MG63 (cell line): ENCODE data around the gene DRAM2. TPM values are rescaled to one million over a fixed set of nuclear protein-coding genes. Genes with fewer than 3 reads are reported as not detected.
"Not testable (repeated sequence)": the region's sequence is repeated elsewhere in the genome, so short reads cannot be mapped to it uniquely, and the experiment has no call there.

Experiments
- DNase-seq: peaks from one replicate; pipeline ENCODE4 v3.0.0-alpha.2; 2020
- H3K27me3 ChIP-seq: fragments of 250-450 bp; sonication (Bioruptor Pico); 2 replicates; pipeline ENCODE4 v1.5.1; 2020; ENCODE audit warnings: mild to moderate bottlenecking, moderate library complexity
- H3K36me3 ChIP-seq: fragments of 250-450 bp; sonication (Bioruptor Pico); 2 replicates; pipeline ENCODE4 v1.5.1; 2020; ENCODE audit warnings: mild to moderate bottlenecking, moderate library complexity
- H3K4me3 ChIP-seq: fragments of 250-450 bp; sonication (Bioruptor Pico); 2 replicates; pipeline ENCODE4 v1.5.1; 2020; ENCODE audit warnings: mild to moderate bottlenecking, moderate library complexity
- H3K9me3 ChIP-seq: fragments of 250-450 bp; sonication (Bioruptor Pico); 2 replicates; pipeline ENCODE4 v1.5.1; 2020; ENCODE audit warnings: mild to moderate bottlenecking, moderate library complexity
- total RNA-seq: library from RNA; depleted of rRNA; stranded (reverse); fragments of >200 nt; shearing (Covaris generic); gene quantifications from 2 replicates; pipeline ENCODE4 v1.2.3, GENCODE V29; 2014; ENCODE audit warnings: low replicate concordance; rRNA removed

Gene DRAM2
- total RNA-seq, 1 experiment from 2014 or later, result 56.9 TPM

DNA sequence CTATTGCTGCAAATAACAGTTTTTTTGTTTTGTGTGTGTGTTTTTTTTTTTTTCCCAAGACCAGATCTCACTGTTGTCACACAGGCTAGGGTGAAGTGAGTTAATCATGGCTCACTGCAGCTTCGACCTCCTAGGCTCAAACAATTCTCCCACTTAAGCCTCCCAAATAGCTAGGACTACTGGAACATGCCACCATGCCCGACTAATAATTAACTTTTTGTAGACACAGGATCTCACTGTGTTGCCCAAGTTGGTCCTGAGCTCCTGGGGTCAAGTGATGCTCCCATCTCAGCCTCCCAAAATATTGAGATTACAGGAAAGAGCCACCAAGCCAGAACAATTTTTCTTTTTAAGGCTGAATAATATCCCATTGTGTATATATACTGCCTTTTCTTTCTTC lies 34.9 kb downstream of the DRAM2 start:
- Histone ChIP-seq H3K36me3 (no peaks in the 10 kb centered on the region), H3K4me3 (no peak overlapping the region)

DNA sequence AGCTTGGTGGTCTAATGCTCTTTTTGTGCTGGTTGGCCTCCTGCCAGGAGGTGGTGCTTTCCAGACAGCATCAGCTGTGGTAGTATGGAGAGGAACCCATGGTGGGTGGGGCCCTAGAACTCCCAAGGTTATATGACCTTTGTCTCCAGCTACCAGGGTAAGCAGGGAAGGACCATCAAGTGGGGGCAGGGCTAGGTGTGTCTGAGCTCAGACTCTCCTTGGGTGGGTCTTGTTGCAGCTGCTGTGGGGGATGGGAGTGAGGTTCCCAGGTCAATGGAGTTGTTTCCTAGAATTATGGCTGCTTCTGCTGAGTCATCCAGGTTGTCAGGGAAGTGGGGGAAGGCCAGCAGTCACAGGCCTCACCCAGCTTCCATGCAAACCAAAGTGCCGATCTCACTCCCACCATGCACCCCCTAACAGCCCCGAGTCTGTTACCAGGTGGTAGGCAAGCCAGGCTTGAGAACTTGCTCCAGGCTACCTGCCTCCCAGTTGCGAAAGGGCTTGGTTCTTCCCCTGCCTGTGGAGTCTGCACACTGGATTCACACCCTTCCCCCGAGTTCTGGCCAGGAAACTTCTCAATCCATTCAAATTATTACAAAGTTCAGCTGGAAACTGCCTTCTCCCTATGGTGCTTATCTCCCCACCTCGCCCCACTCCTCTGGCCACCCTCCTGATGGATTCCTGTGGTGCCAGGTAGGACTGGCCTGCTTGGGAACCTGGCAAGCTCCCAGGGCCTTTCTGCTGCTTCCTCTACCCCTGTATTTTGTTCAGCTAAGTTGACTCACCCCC lies 37.8 kb downstream of the DRAM2 start:
- no peak for DNase-seq
- peaks cover 13% of the 10 kb centered on the region for H3K9me3 ChIP-seq

More for the DNA sequence above, 34.9 kb downstream of the DRAM2 start:
- Histone ChIP-seq H3K9me3 (peaks cover 23% of the 10 kb centered on the region), H3K27me3 (no peaks in the 10 kb centered on the region)
- no peak for DNase-seq

GRCh38 chr1:111099289-111099688 lies 40.6 kb downstream of the DRAM2 start:
- no peak overlapping the region for H3K4me3 ChIP-seq
- DNase-seq, result no peak
- peaks cover 15% of the 10 kb centered on the region for H3K9me3 ChIP-seq
- no peaks in the 10 kb centered on the region for H3K36me3 ChIP-seq
- no peaks in the 10 kb centered on the region for H3K27me3 ChIP-seq

More for the DNA sequence above, 37.8 kb downstream of the DRAM2 start:
- Histone ChIP-seq H3K27me3 (no peaks in the 10 kb centered on the region), H3K36me3 (no peaks in the 10 kb centered on the region), H3K4me3 (no peak overlapping the region)

- no peaks in the 10 kb centered on the region for H3K36me3 ChIP-seq
- H3K9me3 ChIP-seq, result peaks cover 15% of the 10 kb centered on the region
- no peaks in the 10 kb centered on the region for H3K27me3 ChIP-seq
- DNase-seq, result no peak
- no peak overlapping the region for H3K4me3 ChIP-seq
Observed at GRCh38 chr1:111097356-111098099, 42.4 kb downstream of the DRAM2 start.

- DNase-seq, H3K4me3 ChIP-seq, H3K9me3 ChIP-seq, H3K27me3 ChIP-seq, H3K36me3 ChIP-seq: not testable (repeated sequence)
Observed at GRCh38 chr1:111095421-111095820, 44.5 kb downstream of the DRAM2 start.

- Histone ChIP-seq H3K4me3 (no peak overlapping the region), H3K36me3 (no peaks in the 10 kb centered on the region), H3K27me3 (no peaks in the 10 kb centered on the region), H3K9me3 (no peaks in the 10 kb centered on the region)
- no peak for DNase-seq
Observed at GRCh38 chr1:111089638-111090037, 50.3 kb downstream of the DRAM2 start.

DNA sequence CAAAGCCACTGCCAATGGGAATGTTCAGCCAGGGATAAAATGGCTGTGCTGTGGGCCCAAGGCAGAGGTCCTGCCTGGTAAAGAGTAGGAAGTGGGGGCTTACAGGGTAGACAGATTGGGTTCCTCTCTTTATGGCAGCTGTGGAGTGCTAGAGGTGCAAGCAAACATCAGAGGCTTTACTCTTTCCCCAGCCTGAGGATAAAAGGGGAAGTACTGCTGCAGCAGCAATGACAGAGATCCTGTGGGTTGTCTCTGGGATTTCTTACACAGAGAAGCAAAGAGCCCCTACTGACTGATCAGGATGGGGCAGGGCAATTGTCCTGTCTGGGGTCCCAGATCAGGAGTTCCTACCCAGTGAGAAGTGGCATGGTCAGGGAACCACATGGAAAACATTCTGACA lies 54.2 kb downstream of the DRAM2 start:
- no peak overlapping the region for H3K4me3 ChIP-seq
- no peak for DNase-seq
- H3K36me3 ChIP-seq, result no peaks in the 10 kb centered on the region
- no peaks in the 10 kb centered on the region for H3K27me3 ChIP-seq
- peaks cover 2% of the 10 kb centered on the region; the same call in 1 of the 2 replicates for H3K9me3 ChIP-seq

DNA sequence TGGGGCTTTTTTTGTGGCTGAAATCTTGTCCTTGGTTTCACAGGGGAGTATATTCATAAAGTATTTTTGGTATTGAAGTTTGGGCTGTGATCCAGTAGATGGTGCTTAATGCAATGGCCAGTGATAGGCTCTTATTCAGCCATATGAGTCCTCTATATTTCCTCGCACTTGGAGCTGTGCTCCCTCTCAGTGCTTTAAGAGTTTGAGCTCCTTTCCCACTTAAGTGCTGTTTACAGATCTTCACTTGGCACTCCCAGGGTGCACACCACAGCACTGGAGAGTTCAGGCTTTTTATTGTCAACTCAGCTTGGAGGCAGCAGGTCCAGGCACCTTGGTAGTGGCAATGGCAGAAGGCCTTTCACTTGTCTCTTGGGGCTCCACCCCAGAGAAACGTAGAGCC lies 54.9 kb downstream of the DRAM2 start:
- no peak for DNase-seq
- H3K9me3 ChIP-seq, result peaks cover 2% of the 10 kb centered on the region; the same call in 1 of the 2 replicates
- H3K4me3 ChIP-seq, result no peak overlapping the region

GRCh38 chr1:111082421-111083203 lies 57.3 kb downstream of the DRAM2 start:
- DNase-seq, result no peak

More for the DNA sequence above, 54.9 kb downstream of the DRAM2 start:
- Histone ChIP-seq H3K27me3 (no peaks in the 10 kb centered on the region), H3K36me3 (no peaks in the 10 kb centered on the region)

DNA sequence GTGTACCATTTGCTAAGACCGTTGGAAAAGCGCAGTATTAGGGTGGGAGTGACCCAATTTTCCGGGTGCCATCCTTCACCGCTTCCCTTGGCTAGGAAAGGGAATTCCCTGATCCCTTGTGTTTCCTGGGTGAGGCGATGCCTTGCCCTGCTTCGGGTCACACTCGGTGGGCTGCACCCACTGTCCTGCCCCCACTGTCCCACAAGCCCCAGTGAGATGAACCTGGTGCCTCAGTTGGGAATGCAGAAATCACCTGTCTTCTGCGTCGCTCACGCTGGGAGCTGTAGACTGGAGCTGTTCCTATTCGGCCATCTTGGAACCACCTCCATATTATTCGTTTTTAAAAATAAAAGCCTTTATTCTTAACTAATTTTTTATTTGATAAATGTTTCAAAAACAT lies 60.6 kb downstream of the DRAM2 start:
- H3K36me3 ChIP-seq, DNase-seq, H3K9me3 ChIP-seq, H3K4me3 ChIP-seq, H3K27me3 ChIP-seq: not testable (repeated sequence)

More at GRCh38 chr1:111082421-111083203, 57.3 kb downstream of the DRAM2 start:
- Histone ChIP-seq H3K36me3 (no peaks in the 10 kb centered on the region), H3K4me3 (no peak overlapping the region), H3K27me3 (no peaks in the 10 kb centered on the region), H3K9me3 (peaks cover 4% of the 10 kb centered on the region; the same call in 1 of the 2 replicates)

DNA sequence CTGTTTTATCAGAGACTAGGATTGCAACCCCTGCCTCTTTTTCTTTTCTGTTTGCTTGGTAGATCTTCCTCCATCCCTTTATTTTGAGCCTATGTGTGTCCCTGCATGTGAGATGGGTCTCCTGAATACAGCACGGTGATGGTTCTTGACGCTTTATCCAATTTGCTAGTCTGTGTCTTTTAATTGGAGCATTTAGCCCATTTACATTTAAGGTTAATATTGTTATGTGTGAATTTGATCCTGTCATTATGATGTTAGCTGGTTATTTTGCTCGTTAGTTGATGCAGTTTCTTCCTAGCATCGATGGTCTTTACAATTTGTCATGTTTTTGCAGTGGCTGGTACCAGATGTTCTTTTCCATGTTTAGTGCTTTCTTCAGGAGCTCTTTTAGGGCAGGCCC lies 62.6 kb downstream of the DRAM2 start:
- H3K36me3 ChIP-seq, DNase-seq, H3K4me3 ChIP-seq, H3K27me3 ChIP-seq, H3K9me3 ChIP-seq: not testable (repeated sequence)

Other genes with a start within 250 kb of the DRAM2 start
- 6.9 and 9.4 TPM in 2 replicates for gene LRIF1, start 176.2 kb downstream of the DRAM2 start, total RNA-seq
- gene CEPT1, start 130 bp upstream of the DRAM2 start, total RNA-seq, result 37.0 and 55.6 TPM in 2 replicates
- gene DENND2D, start 60.6 kb upstream of the DRAM2 start, total RNA-seq, result 2.6 and 4.7 TPM in 2 replicates
- 1.6 and 3.2 TPM in 2 replicates for gene CHI3L2, start 87.6 kb upstream of the DRAM2 start, total RNA-seq
- gene CHIA, start 150.8 kb upstream of the DRAM2 start, total RNA-seq, result not detected in 2 replicates